Mesothelial cell of epicardium (in vitro differentiated cells): ENCODE measurements around the gene DSN1. TPM values are rescaled to one million over a fixed set of nuclear protein-coding genes. Genes with fewer than 3 reads are reported as not detected.

ENCODE experiments used
- DNase-seq, 2 experiments: peaks; one replicate each; pipeline ENCODE4 v3.0.0; 2021; ENCODE audit warnings: low spot score in 2 of 2; ENCODE audit not compliant: unreplicated experiment in 2 of 2
- H3K27ac Mint-ChIP-seq: 2 replicates; pipeline ENCODE4 v1.8.0; 2021; ENCODE audit warnings: mixed read lengths
- H3K27me3 Mint-ChIP-seq: 2 replicates; pipeline ENCODE4 v1.8.0; 2021; ENCODE audit warnings: low read depth, mixed read lengths
- H3K36me3 Mint-ChIP-seq: 2 replicates; pipeline ENCODE4 v1.8.0; 2021; ENCODE audit warnings: mixed read lengths
- H3K4me1 Mint-ChIP-seq: 2 replicates; pipeline ENCODE4 v1.8.0; 2021; ENCODE audit warnings: mixed read lengths
- H3K4me3 Mint-ChIP-seq: 2 replicates; pipeline ENCODE4 v1.8.0; 2021; ENCODE audit warnings: mild to moderate bottlenecking, moderate library complexity, mixed read lengths
- H3K9me3 Mint-ChIP-seq: 2 replicates; pipeline ENCODE4 v1.8.0; 2021; ENCODE audit warnings: mixed read lengths
- total RNA-seq: library from RNA; stranded (reverse); gene quantifications from 3 replicates; pipeline ENCODE4 v1.2.1, GENCODE V29; 2021
- TF ChIP-seq, protein P1 (sequence below): fragments of 200-600 bp; sonication (generic); IDR thresholded peaks from one replicate; pipeline ENCODE4 v1.5.0; 2021; ENCODE audit warnings: antibody characterized with exemption; ENCODE audit not compliant: unreplicated experiment

The DSN1 gene
- total RNA-seq, 1 donor from 2014 or later = 15.1 TPM

DNA sequence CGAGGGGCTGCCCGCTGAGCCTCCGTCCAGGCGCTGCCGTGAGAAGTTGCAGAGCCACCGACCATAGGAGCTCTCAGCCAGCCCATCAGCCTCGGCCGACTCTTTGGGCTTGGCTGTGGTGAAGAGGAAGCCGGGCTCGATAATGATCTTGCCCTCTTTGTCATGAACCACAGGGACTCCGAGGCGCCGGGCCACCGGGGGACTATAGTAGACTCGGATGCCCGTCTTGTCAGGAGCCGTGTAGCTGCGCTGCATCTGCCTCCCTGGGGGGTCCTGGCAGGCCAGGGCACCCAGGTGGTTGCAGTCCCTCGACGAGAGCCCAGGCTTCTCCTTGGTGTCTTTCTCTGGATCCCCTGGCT, 20.5 kb upstream of the DSN1 start:
- H3K4me1 Mint-ChIP-seq = no peaks in the 10 kb centered on the region

DNA sequence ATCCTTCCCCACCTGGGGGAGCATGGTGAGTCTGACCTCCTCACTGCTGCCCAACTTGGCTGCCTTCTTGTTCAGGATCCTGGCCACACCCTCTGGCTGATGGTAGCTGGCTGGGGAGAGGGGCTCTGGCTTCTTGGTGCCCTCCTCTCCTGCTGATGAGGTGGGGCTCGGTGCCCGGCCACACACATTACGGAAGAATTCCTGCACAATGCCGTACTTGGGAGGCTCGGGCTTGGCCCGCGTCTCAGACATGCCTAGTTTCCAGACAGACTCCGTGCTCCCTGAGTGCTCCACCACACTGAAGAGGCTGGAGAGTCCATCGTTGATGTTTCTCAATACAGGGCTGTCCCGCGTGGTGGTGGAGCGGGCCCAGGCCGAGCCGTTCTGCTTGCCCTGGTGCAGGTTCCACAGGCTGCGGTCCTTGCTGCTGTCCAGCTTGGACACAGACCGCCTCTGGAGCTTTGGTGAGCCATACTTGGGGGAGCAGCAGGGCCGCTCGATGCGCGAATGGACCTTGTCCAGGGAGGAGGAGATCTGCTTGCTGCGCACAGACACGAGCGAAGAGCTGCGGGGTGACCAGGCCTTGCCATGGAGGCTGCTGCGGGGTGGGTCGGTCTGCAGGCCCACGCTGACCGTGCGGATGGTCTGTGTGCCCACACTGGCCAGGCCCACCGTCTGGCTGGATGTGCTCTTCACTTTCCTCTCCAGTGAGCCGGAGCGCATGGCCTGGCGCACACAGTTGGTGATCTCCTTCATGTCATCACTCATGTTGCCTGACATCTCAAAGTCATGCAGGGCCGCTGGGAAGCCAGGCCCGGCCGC, 19.9 kb upstream of the DSN1 start:
- H3K27me3 Mint-ChIP-seq = no peaks in the 10 kb centered on the region
- H3K4me1 Mint-ChIP-seq = no peaks in the 10 kb centered on the region
- no peak for DNase-seq
- H3K27ac Mint-ChIP-seq = no peak overlapping the region
- TF ChIP-seq, protein P1, sequence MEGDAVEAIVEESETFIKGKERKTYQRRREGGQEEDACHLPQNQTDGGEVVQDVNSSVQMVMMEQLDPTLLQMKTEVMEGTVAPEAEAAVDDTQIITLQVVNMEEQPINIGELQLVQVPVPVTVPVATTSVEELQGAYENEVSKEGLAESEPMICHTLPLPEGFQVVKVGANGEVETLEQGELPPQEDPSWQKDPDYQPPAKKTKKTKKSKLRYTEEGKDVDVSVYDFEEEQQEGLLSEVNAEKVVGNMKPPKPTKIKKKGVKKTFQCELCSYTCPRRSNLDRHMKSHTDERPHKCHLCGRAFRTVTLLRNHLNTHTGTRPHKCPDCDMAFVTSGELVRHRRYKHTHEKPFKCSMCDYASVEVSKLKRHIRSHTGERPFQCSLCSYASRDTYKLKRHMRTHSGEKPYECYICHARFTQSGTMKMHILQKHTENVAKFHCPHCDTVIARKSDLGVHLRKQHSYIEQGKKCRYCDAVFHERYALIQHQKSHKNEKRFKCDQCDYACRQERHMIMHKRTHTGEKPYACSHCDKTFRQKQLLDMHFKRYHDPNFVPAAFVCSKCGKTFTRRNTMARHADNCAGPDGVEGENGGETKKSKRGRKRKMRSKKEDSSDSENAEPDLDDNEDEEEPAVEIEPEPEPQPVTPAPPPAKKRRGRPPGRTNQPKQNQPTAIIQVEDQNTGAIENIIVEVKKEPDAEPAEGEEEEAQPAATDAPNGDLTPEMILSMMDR = no peak
- no peak overlapping the region for H3K4me3 Mint-ChIP-seq
- H3K9me3 Mint-ChIP-seq = no peaks in the 10 kb centered on the region
- peaks cover 37% of the 10 kb centered on the region for H3K36me3 Mint-ChIP-seq

More for the DNA sequence above, 20.5 kb upstream of the DSN1 start:
- Mint-ChIP-seq H3K9me3 (no peaks in the 10 kb centered on the region), H3K36me3 (peaks cover 39% of the 10 kb centered on the region), H3K4me3 (no peak overlapping the region), H3K27ac (no peak overlapping the region), H3K27me3 (no peaks in the 10 kb centered on the region)
- DNase-seq = no peak
- TF ChIP-seq, protein P1 = no peak

- H3K36me3 Mint-ChIP-seq = peaks cover 37% of the 10 kb centered on the region
- TF ChIP-seq, protein P1 = no peak
- H3K27ac Mint-ChIP-seq = no peak overlapping the region
- no peaks in the 10 kb centered on the region for H3K27me3 Mint-ChIP-seq
- DNase-seq = no peak
- no peak overlapping the region for H3K4me3 Mint-ChIP-seq
- no peaks in the 10 kb centered on the region for H3K9me3 Mint-ChIP-seq
- no peaks in the 10 kb centered on the region for H3K4me1 Mint-ChIP-seq
These were observed 18.9 kb upstream of the DSN1 start for GRCh38 chr20:36792422-36792821.

DNA sequence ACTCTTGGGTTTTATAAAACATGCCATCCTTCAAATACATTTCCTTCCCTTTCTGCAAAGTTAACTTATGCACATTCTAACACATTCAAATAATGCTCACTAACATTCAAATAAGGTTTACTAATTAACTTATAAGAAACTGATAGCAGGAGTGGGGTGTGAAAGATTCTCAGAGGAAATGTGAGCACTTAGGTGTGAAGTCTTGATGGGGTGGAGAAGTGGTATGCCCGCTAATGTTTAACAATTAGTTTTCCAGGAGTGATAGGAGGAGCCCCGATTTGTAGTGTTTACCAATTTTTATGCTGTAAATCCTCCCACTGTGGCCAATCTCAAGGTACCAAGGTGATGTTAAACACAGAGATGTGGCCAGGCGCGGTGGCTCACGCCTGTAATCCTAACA, 18.3 kb upstream of the DSN1 start:
- Mint-ChIP-seq H3K36me3 (peaks cover 38% of the 10 kb centered on the region), H3K27ac (no peak overlapping the region), H3K4me1 (no peaks in the 10 kb centered on the region), H3K4me3 (no peak overlapping the region), H3K27me3 (no peaks in the 10 kb centered on the region), H3K9me3 (no peaks in the 10 kb centered on the region)
- TF ChIP-seq, protein P1 = no peak
- DNase-seq = no peak

GRCh38 chr20:36786663-36787062, 13.1 kb upstream of the DSN1 start:
- Mint-ChIP-seq H3K4me1 (no peaks in the 10 kb centered on the region), H3K27me3 (no peaks in the 10 kb centered on the region), H3K27ac (no peak overlapping the region), H3K36me3 (peaks cover 28% of the 10 kb centered on the region), H3K9me3 (no peaks in the 10 kb centered on the region), H3K4me3 (no peak overlapping the region)
- no peak for DNase-seq
- TF ChIP-seq, protein P1 = no peak
